Measurements from ENCODE around the gene P2RY14. TPM values are rescaled to one million over a fixed set of nuclear protein-coding genes. Genes with fewer than 3 reads are reported as not detected.

P2RY14 gene
- total and polyA plus RNA-seq, 2 experiments from 2014 or later = not detected

DNA sequence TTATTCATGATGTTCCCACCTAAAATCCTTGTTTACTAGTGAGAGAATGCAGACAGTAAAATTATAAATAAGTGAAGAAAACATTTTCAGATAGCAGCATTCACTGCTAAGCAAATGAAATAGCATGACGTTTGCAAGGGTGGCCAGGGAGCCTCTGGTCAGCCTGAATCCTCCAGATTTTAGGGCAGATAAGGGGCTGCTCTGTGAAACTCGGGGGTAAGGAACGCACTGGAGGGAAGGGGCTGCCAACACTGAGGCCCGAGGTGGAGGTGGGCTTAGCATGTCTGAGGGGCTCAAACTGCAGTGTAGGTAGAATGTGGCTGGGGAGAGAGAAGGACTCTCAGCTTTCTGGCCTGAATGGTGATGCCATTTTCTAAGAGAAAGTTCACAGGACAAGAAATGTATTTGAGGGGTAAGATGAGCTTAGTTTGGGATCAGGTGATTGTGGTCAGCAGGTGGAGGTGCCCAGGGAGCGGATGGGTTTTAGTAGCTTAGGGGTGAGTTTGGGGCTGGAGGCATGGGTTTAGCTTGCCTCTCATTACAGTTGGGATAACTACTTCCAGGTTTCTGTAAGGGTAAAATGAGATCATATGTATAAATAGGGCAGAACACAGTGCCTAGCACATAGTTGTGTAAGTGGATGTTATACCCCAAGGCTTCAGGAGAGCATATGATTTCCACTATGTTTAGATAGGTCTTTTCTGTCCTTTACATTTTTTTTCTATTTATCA is 95.8 kb downstream of the P2RY14 start:
- no peaks in the 10 kb centered on the region for H3F3A ChIP-seq (ENCODE audit: insufficient read depth)
- TF ChIP-seq EZH2 (IDR thresholded peaks at IDR 0.05; ENCODE audit: insufficient read depth, poor library complexity, severe bottlenecking) (no peak), EZH2phosphoT487 (IDR thresholded peaks at IDR 0.05; ENCODE audit: insufficient read depth, low read depth) (no peak)
- no peaks in the 10 kb centered on the region for H3K36me3 ChIP-seq (ENCODE audit: low read depth)
- 48 to 57% methylated on average over 5 of the region's 5 CpGs for WGBS, 2 experiments (ENCODE audit: low coverage in 1 of 2, low lambda C conversion rate in 2 of 2, missing lambda C conversion rate in 2 of 2)
- H3K27ac ChIP-seq = no peak overlapping the region
- H3K4me1 ChIP-seq (ENCODE audit: insufficient read depth) = no peaks in the 10 kb centered on the region
- no peak overlapping the region for H3K9ac ChIP-seq
- no peak for DNase-seq
- in situ Hi-C loops (cut with MboI) = no loop called here
- no peak overlapping the region for H3K4me2 ChIP-seq (ENCODE audit: unreplicated experiment)
- H3K9me2 ChIP-seq (ENCODE audit: insufficient read depth) = no peaks in the 10 kb centered on the region
- no peaks in the 10 kb centered on the region for H4K20me1 ChIP-seq (ENCODE audit: insufficient read depth)
- no peak overlapping the region for H3K4me3 ChIP-seq
- no peaks in the 10 kb centered on the region for H3K9me3 ChIP-seq (ENCODE audit: low read depth)
- no peaks in the 10 kb centered on the region for H3K79me2 ChIP-seq (ENCODE audit: insufficient read depth)
- H2AFZ ChIP-seq = no peak overlapping the region
- no peaks in the 10 kb centered on the region for H3K27me3 ChIP-seq (replicated peaks; ENCODE audit: insufficient read depth)

GRCh38 chr3:151178208-151178845 is 100.0 kb downstream of the P2RY14 start:
- H2AFZ ChIP-seq = no peak overlapping the region
- H3K9me2 ChIP-seq (ENCODE audit: insufficient read depth) = no peaks in the 10 kb centered on the region
- no peaks in the 10 kb centered on the region for H3K9me3 ChIP-seq (ENCODE audit: low read depth)
- H3K9ac ChIP-seq = no peak overlapping the region
- no peak overlapping the region for H3K4me2 ChIP-seq (ENCODE audit: unreplicated experiment)
- no peaks in the 10 kb centered on the region for H3K36me3 ChIP-seq (ENCODE audit: low read depth)
- no peaks in the 10 kb centered on the region for H4K20me1 ChIP-seq (ENCODE audit: insufficient read depth)
- TF ChIP-seq EZH2 (IDR thresholded peaks at IDR 0.05; ENCODE audit: insufficient read depth, poor library complexity, severe bottlenecking) = no peak
- no peak for TF ChIP-seq EZH2phosphoT487 (IDR thresholded peaks at IDR 0.05; ENCODE audit: insufficient read depth, low read depth)
- H3K79me2 ChIP-seq (ENCODE audit: insufficient read depth) = no peaks in the 10 kb centered on the region
- no peak overlapping the region for H3K4me3 ChIP-seq
- no peaks in the 10 kb centered on the region for H3K4me1 ChIP-seq (ENCODE audit: insufficient read depth)
- no peak for DNase-seq
- no peaks in the 10 kb centered on the region for H3F3A ChIP-seq (ENCODE audit: insufficient read depth)
- no peaks in the 10 kb centered on the region for H3K27me3 ChIP-seq (replicated peaks; ENCODE audit: insufficient read depth)
- H3K27ac ChIP-seq = no peak overlapping the region
- in situ Hi-C loops (cut with MboI) = no loop called here
- 74 to 85% methylated on average over 2 of the region's 2 CpGs for WGBS, 2 experiments (ENCODE audit: low coverage in 1 of 2, low lambda C conversion rate in 2 of 2, missing lambda C conversion rate in 2 of 2)

DNA sequence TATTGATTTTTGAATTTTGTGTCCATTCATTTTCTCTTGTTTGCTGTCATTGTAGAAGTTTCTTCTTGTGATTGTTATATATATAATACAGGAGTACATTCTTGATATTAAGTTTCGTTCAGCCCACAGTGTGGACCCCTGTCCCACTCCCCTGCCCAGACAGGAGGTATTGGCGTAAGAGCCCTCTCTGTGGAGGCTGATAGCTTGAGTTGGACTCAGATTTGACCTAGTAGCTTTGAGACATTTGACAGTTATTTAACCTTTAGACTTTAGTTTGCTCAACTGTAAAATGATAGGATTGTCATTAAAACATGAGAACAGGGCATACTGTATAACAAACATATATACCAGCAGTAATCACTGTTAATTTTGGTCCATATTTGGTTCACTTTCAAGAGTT is 102.4 kb downstream of the P2RY14 start:
- H3K27ac ChIP-seq = no peak overlapping the region
- no peak overlapping the region for H2AFZ ChIP-seq
- H3K9ac ChIP-seq = no peak overlapping the region
- no peak for TF ChIP-seq EZH2phosphoT487 (IDR thresholded peaks at IDR 0.05; ENCODE audit: insufficient read depth, low read depth)
- TF ChIP-seq EZH2 (IDR thresholded peaks at IDR 0.05; ENCODE audit: insufficient read depth, poor library complexity, severe bottlenecking) = no peak
- H3K4me1 ChIP-seq (ENCODE audit: insufficient read depth) = no peaks in the 10 kb centered on the region
- in situ Hi-C loops (cut with MboI) = no loop called here
- H3F3A ChIP-seq (ENCODE audit: insufficient read depth) = no peaks in the 10 kb centered on the region
- no peaks in the 10 kb centered on the region for H3K79me2 ChIP-seq (ENCODE audit: insufficient read depth)
- H3K36me3 ChIP-seq (ENCODE audit: low read depth) = no peaks in the 10 kb centered on the region
- no peak overlapping the region for H3K4me2 ChIP-seq (ENCODE audit: unreplicated experiment)
- H3K9me2 ChIP-seq (ENCODE audit: insufficient read depth) = no peaks in the 10 kb centered on the region
- H4K20me1 ChIP-seq (ENCODE audit: insufficient read depth) = no peaks in the 10 kb centered on the region
- no peaks in the 10 kb centered on the region for H3K9me3 ChIP-seq (ENCODE audit: low read depth)
- WGBS, 2 experiments (ENCODE audit: low coverage in 1 of 2, low lambda C conversion rate in 2 of 2, missing lambda C conversion rate in 2 of 2) = 84 to 90% methylated on average over 2 of the region's 2 CpGs
- DNase-seq = no peak
- H3K4me3 ChIP-seq = no peak overlapping the region
- no peaks in the 10 kb centered on the region for H3K27me3 ChIP-seq (replicated peaks; ENCODE audit: insufficient read depth)

DNA sequence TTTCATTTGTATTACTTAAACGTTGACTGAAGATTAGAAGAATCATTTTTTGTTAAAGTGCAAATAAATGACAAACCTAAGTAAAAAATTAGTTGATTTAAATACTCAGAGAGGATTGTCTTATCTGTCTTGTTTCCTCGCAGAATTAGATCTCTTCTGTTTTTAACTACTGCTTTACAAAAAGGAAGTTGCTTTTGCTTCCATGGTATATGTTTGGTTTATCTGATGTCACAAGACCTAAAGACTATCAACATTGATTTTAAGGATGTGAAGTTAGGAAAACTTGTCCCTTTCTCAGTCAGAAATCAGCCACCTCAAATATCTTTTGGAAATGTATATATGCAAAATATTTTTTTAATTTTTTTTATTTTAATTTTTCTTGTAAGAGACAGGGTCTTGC is 104.0 kb downstream of the P2RY14 start:
- H2AFZ ChIP-seq = no peak overlapping the region
- DNase-seq = no peak
- no peak overlapping the region for H3K4me2 ChIP-seq (ENCODE audit: unreplicated experiment)
- H3K27ac ChIP-seq = no peak overlapping the region
- no peaks in the 10 kb centered on the region for H3F3A ChIP-seq (ENCODE audit: insufficient read depth)
- H3K9me3 ChIP-seq (ENCODE audit: low read depth) = no peaks in the 10 kb centered on the region
- H4K20me1 ChIP-seq (ENCODE audit: insufficient read depth) = no peaks in the 10 kb centered on the region
- TF ChIP-seq EZH2phosphoT487 (IDR thresholded peaks at IDR 0.05; ENCODE audit: insufficient read depth, low read depth) (no peak), EZH2 (IDR thresholded peaks at IDR 0.05; ENCODE audit: insufficient read depth, poor library complexity, severe bottlenecking) (no peak)
- no peaks in the 10 kb centered on the region for H3K79me2 ChIP-seq (ENCODE audit: insufficient read depth)
- WGBS, 2 experiments (ENCODE audit: low coverage in 1 of 2, low lambda C conversion rate in 2 of 2, missing lambda C conversion rate in 2 of 2) = 80 to 89% methylated on average over 2 of the region's 2 CpGs
- no peak overlapping the region for H3K9ac ChIP-seq
- no peaks in the 10 kb centered on the region for H3K36me3 ChIP-seq (ENCODE audit: low read depth)
- H3K9me2 ChIP-seq (ENCODE audit: insufficient read depth) = no peaks in the 10 kb centered on the region
- H3K4me3 ChIP-seq = no peak overlapping the region
- in situ Hi-C loops (cut with MboI) = no loop called here
- no peaks in the 10 kb centered on the region for H3K27me3 ChIP-seq (replicated peaks; ENCODE audit: insufficient read depth)
- H3K4me1 ChIP-seq (ENCODE audit: insufficient read depth) = no peaks in the 10 kb centered on the region
